Measurements from ENCODE around the gene PHACTR3. TPM values are rescaled to one million over a fixed set of nuclear protein-coding genes. Genes with fewer than 3 reads are reported as not detected.

The PHACTR3 gene
- total RNA-seq, 1 donor from 2014 or later, result 2.1 TPM

DNA sequence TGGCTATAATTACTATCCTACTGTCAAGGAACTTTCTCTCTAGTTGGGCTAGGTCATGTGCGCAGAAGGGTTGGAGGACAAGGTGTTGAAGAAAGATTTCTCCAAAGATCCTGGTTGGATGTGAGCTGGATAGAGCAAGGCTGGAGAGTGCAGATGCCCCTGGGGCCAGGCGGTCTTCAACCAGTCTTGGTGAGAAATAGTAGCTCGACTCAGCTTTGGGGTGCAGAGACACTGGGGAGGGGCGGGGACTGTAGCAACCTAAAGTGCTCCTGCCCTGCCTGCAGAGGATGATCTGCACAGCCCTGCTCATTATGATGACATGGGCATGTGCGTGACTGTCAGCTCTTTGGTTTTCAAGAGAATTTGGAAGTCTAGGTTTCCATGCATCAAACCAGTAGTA is 35.9 kb downstream of the PHACTR3 start:
- H3K27ac Mint-ChIP-seq, result no peak overlapping the region
- no peak overlapping the region for H3K4me3 Mint-ChIP-seq
- H3K27me3 Mint-ChIP-seq, result peaks cover 26% of the 10 kb centered on the region
- H3K4me1 Mint-ChIP-seq (ENCODE audit: unreplicated experiment), result no peaks in the 10 kb centered on the region
- no peaks in the 10 kb centered on the region for H3K9me3 Mint-ChIP-seq
- DNase-seq (ENCODE audit: extremely low spot score, unreplicated experiment), result peak; percentile 56
- H3K36me3 Mint-ChIP-seq, result no peaks in the 10 kb centered on the region
- TF ChIP-seq, protein P1, sequence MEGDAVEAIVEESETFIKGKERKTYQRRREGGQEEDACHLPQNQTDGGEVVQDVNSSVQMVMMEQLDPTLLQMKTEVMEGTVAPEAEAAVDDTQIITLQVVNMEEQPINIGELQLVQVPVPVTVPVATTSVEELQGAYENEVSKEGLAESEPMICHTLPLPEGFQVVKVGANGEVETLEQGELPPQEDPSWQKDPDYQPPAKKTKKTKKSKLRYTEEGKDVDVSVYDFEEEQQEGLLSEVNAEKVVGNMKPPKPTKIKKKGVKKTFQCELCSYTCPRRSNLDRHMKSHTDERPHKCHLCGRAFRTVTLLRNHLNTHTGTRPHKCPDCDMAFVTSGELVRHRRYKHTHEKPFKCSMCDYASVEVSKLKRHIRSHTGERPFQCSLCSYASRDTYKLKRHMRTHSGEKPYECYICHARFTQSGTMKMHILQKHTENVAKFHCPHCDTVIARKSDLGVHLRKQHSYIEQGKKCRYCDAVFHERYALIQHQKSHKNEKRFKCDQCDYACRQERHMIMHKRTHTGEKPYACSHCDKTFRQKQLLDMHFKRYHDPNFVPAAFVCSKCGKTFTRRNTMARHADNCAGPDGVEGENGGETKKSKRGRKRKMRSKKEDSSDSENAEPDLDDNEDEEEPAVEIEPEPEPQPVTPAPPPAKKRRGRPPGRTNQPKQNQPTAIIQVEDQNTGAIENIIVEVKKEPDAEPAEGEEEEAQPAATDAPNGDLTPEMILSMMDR (conservative IDR thresholded peaks at IDR 0.05), result no peak

DNA sequence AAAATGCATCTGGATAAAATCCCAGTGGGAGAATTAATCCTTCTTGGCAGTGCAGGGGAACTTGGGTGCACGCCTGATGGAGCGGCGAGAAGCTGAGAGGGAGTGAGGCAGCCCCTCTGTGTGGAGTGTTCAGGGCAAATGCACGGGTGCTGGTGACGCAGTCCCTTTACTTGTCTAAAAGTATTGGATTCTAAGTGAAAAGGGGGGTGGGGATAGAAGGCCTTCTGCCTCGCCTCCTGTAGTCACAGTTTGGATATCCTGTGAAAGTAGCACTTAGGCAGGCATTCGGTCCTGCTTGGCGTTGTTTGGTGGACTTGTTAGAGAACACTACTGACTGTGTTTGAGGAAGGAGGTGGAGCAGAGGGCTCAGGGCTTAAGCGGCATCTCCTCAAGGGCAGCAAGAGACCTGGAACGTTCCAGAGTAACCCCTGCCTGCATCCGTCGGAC is 39.3 kb downstream of the PHACTR3 start:
- Mint-ChIP-seq H3K4me3 (no peak overlapping the region), H3K4me1 (ENCODE audit: unreplicated experiment) (no peaks in the 10 kb centered on the region), H3K36me3 (no peaks in the 10 kb centered on the region), H3K27me3 (peaks cover 27% of the 10 kb centered on the region), H3K27ac (no peak overlapping the region), H3K9me3 (peaks cover 11% of the 10 kb centered on the region)
- no peak for DNase-seq (ENCODE audit: extremely low spot score, unreplicated experiment)
- TF ChIP-seq, protein P1 (conservative IDR thresholded peaks at IDR 0.05), result no peak

DNA sequence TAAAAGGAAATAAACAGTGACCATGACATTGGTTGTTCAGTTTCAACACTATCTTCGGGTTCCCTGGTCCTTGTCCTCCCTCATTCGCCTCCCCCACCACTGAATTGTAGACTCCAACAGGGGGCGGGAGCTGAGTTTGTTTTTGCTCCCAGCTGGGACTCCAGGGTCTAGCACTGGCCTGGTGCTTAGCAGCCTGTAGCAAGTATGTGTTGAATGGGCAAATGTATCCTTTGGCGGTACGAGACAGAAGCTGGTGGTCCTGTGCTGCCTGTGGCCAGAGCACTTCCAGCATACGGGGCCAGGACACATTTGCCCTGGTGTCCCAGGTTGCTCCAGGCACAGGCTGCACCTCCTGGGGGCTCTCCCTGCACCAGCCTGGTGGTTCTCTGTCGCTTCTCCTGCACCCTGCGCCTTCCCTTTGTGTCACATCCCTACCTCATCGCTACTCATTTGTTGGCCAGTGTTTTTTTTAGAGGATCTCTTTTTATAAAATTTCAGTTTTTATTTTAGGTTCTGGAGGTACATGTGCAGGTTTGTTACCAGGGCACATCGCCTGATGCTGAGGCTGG is 40.1 kb downstream of the PHACTR3 start:
- peaks cover 29% of the 10 kb centered on the region for H3K27me3 Mint-ChIP-seq
- TF ChIP-seq, protein P1 (conservative IDR thresholded peaks at IDR 0.05), result no peak
- peaks cover 11% of the 10 kb centered on the region for H3K9me3 Mint-ChIP-seq
- H3K36me3 Mint-ChIP-seq, result no peaks in the 10 kb centered on the region
- H3K4me3 Mint-ChIP-seq, result no peak overlapping the region
- H3K4me1 Mint-ChIP-seq (ENCODE audit: unreplicated experiment), result no peaks in the 10 kb centered on the region
- H3K27ac Mint-ChIP-seq, result no peak overlapping the region
- DNase-seq (ENCODE audit: extremely low spot score, unreplicated experiment), result peak; percentile 54

DNA sequence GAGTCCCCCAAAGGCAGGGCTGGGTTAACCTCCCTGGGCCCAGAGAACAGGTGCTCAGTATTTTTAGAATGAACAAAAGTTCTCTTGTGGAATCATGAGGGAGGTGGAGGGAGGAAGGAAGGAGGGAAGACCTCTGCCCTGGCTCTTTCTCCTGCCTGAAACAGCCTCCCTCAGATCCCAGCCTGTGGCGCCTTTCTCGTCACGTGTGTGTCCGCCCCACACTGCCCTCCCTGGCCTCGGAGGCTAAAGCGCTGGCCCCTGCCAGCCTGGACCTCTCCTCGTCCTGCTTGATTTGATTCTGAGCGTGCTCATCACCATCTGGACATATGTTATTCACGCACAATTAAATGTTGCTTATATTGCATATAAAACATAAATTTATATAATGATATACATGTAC is 40.9 kb downstream of the PHACTR3 start:
- Mint-ChIP-seq H3K4me3 (no peak overlapping the region), H3K4me1 (ENCODE audit: unreplicated experiment) (no peaks in the 10 kb centered on the region), H3K27me3 (peaks cover 20% of the 10 kb centered on the region), H3K36me3 (no peaks in the 10 kb centered on the region), H3K9me3 (peaks cover 11% of the 10 kb centered on the region), H3K27ac (no peak overlapping the region)
- DNase-seq (ENCODE audit: extremely low spot score, unreplicated experiment), result peak; percentile 52
- TF ChIP-seq, protein P1 (conservative IDR thresholded peaks at IDR 0.05), result no peak

DNA sequence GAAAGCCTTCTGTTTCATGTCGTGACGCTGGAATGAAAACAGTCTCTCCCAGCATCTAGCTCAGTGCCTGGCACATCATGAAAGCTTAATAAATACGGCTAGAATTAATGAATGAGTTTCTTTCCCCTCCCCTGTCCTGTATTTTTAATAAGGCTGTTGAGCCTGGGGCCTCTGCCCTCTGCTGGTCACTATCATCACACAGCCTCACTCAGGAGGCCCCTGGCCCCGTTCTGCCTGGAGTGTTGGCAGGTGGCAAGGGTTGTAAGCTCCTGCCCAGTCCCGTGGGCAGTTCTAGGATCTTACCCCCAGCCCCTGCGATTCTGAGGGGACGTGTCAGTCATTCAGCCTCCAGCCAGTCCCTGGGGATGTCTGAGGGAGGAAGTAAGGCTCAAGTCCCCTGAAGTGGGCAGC is 41.4 kb downstream of the PHACTR3 start:
- Mint-ChIP-seq H3K27ac (no peak overlapping the region), H3K36me3 (no peaks in the 10 kb centered on the region), H3K4me3 (no peak overlapping the region), H3K4me1 (ENCODE audit: unreplicated experiment) (no peaks in the 10 kb centered on the region), H3K27me3 (peaks cover 21% of the 10 kb centered on the region), H3K9me3 (peaks cover 11% of the 10 kb centered on the region)
- peak; percentile 47 for DNase-seq (ENCODE audit: extremely low spot score, unreplicated experiment)
- TF ChIP-seq, protein P1 (conservative IDR thresholded peaks at IDR 0.05), result peak; percentile 56
